Measurements from ENCODE around the gene RHBDF2. TPM values are rescaled to one million over a fixed set of nuclear protein-coding genes. Genes with fewer than 3 reads are reported as not detected.
A peak's percentile ranks its signal among the peaks of the same experiment; 100 is the strongest.
"Not testable (repeated sequence)": the region's sequence is repeated elsewhere in the genome, so short reads cannot be mapped to it uniquely, and the experiment has no call there.

Gene RHBDF2
- total RNA-seq, 1 donor from 2014 or later, result 189 TPM

DNA sequence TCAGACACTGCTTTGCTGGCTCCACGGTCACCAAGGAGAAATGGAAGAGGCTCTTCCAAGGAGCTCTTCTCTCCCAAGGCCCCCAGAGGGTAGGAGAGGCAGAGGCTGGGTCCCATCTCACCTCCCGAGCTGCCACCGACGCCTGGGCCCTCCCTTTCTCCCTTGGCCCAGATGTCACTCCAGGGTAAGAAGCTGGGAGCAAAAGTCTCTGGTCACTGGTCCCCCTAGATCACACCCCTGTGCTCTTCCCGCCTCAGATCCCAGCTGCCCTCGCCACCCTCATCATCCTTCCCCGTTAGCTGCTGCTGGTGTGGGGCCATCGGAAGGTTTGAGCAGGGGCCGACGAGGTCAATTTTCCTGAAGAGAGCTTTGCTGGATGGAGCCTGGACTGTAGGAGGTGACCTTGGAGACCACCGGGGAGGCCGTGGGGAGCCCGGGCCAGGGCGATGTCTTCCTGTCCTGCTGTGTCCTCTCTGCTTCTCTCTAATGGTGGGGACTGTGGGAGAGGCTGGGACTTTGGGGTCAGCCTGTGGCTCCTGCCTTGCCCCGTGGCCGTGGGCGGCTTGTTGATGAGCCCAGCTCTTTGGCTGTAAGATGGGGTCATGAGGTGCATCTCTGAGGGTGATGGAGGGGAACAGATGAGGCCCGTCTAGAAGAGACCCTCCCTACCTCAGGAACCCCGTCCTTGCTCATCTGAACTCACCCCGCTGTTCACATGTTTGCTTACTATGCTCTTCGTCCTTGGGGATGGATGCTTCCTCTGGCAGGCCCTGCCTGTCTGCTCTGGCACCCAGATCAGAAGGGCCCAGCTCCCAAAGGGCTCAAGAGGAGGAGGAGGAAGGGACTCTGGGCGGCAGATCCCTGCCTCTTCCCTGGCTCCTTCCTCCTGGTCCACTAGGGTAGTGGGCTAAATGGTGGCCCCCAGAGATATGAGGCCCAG is 11.4 kb upstream of the RHBDF2 start:
- TF ChIP-seq, protein P1, sequence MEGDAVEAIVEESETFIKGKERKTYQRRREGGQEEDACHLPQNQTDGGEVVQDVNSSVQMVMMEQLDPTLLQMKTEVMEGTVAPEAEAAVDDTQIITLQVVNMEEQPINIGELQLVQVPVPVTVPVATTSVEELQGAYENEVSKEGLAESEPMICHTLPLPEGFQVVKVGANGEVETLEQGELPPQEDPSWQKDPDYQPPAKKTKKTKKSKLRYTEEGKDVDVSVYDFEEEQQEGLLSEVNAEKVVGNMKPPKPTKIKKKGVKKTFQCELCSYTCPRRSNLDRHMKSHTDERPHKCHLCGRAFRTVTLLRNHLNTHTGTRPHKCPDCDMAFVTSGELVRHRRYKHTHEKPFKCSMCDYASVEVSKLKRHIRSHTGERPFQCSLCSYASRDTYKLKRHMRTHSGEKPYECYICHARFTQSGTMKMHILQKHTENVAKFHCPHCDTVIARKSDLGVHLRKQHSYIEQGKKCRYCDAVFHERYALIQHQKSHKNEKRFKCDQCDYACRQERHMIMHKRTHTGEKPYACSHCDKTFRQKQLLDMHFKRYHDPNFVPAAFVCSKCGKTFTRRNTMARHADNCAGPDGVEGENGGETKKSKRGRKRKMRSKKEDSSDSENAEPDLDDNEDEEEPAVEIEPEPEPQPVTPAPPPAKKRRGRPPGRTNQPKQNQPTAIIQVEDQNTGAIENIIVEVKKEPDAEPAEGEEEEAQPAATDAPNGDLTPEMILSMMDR (IDR thresholded peaks at IDR 0.05), result no peak

DNA sequence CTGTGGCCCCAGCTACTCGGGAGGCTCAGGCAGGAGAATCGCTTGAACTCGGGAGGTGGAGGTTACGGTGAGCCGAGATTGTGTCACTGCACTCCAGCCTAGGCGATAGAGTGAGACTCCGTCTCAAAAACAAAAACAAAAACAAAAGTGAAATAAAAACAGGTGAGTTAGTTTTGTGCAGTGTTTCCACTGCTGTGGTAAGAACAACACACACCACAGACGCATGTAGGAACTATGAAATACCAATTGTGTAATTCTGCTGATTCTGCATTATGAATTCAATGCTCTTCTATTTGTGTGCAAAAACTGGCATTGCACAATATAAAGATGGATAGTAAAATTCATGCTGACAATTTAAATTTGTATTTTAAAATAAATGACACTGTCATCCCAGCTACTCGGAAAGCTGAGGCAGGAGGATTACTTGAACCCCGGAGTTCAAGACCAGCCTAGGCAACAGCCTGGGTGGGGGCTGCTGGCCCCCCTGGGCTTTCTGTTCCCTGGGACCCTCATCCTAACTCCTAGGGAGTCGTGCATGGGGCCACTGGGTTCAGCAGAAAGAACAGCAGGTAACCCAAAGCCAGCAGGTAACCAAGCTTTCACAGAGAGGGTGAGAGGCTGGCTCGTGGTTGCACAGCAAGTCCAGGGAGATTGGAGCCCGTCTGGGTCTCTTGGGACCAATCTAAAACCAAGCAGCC is 10.6 kb upstream of the RHBDF2 start:
- Mint-ChIP-seq H3K27me3 (peaks cover 4% of the 10 kb centered on the region), H3K9me3 (no peaks in the 10 kb centered on the region), H3K4me1 (peaks cover 24% of the 10 kb centered on the region), H3K36me3 (ENCODE audit: low read depth) (no peaks in the 10 kb centered on the region), H3K27ac (no peak overlapping the region), H3K4me3 (no peak overlapping the region)
- TF ChIP-seq, protein P1 (IDR thresholded peaks at IDR 0.05), result no peak
- ChIA-PET CTCF (interaction anchor here (0.7 to 1.0 kb wide), 4 partner anchors 9 to 103 kb away, joined by 3 read pairs; no protein-coding TSS in a partner anchor), POLR2A (interaction anchor here (0.7 kb wide), 1 partner anchor 217 kb away, joined by 4 read pairs; no protein-coding TSS in a partner anchor)
- no peak for ATAC-seq (ENCODE audit: low read depth)
- no peak for DNase-seq
- intact Hi-C loops (cut with micrococcal nuclease), result loop anchor here (10.0 kb wide), 1 partner anchor 407 kb away; the partner anchor contains the start of gene EXOC7

More for the DNA sequence above, 11.4 kb upstream of the RHBDF2 start:
- H3K27ac Mint-ChIP-seq, result peak overlapping the region; percentile 47
- intact Hi-C loops (cut with micrococcal nuclease), result loop anchor here (10.0 kb wide), 1 partner anchor 408 kb away; the partner anchor contains the start of gene EXOC7
- peaks cover 23% of the 10 kb centered on the region for H3K4me1 Mint-ChIP-seq
- ChIA-PET CTCF (interaction anchor here (0.7 to 1.2 kb wide), 5 partner anchors 10 to 115 kb away, joined by 3 to 6 read pairs (median 3); no protein-coding TSS in a partner anchor), POLR2A (interaction anchor here (0.6 to 0.7 kb wide), 2 partner anchors 78 to 216 kb away, joined by 3 to 4 read pairs; no protein-coding TSS in a partner anchor)
- no peak overlapping the region for H3K4me3 Mint-ChIP-seq
- ATAC-seq (ENCODE audit: low read depth), result no peak
- H3K27me3 Mint-ChIP-seq, result peaks cover 4% of the 10 kb centered on the region
- H3K9me3 Mint-ChIP-seq, result no peaks in the 10 kb centered on the region
- no peaks in the 10 kb centered on the region for H3K36me3 Mint-ChIP-seq (ENCODE audit: low read depth)
- DNase-seq, result no peak

DNA sequence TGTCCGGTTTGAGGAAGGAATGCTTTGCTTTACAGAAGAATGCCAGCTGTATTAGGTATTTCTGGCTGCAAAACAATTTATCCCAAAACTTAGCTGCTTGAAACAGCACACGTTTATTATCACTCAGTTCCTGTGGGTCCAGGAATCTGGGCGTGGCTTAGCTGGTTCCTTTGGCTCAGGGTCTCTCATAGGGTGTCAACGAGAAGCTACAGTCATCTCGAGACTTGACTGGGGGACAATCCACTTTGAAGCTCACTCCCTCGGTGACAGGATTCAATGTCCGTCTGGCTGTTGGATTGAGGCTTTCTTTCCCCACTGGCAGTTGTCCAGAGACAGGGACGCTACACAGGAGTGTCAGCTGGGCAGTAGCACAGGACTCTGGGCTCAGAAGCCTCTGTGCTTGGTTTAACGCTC is 9.6 kb upstream of the RHBDF2 start:
- H3K27ac Mint-ChIP-seq, result no peak overlapping the region
- TF ChIP-seq, protein P1 (IDR thresholded peaks at IDR 0.05), result no peak
- no peaks in the 10 kb centered on the region for H3K36me3 Mint-ChIP-seq (ENCODE audit: low read depth)
- H3K4me1 Mint-ChIP-seq, result peaks cover 26% of the 10 kb centered on the region
- DNase-seq, result no peak
- H3K27me3 Mint-ChIP-seq, result peaks cover 4% of the 10 kb centered on the region
- CTCF ChIA-PET, result interaction anchor here (0.6 kb wide), 2 partner anchors 45 to 50 kb away, joined by 3 read pairs; no protein-coding TSS in a partner anchor
- POLR2A ChIA-PET, result interaction anchor here (0.7 kb wide), 2 partner anchors 14 to 100 kb away, joined by 3 read pairs; no protein-coding TSS in a partner anchor
- no peak overlapping the region for H3K4me3 Mint-ChIP-seq
- H3K9me3 Mint-ChIP-seq, result no peaks in the 10 kb centered on the region
- intact Hi-C loops (cut with micrococcal nuclease), result loop anchor here (10.0 kb wide), 1 partner anchor 406 kb away; the partner anchor contains the start of gene EXOC7
- ATAC-seq (ENCODE audit: low read depth), result no peak

DNA sequence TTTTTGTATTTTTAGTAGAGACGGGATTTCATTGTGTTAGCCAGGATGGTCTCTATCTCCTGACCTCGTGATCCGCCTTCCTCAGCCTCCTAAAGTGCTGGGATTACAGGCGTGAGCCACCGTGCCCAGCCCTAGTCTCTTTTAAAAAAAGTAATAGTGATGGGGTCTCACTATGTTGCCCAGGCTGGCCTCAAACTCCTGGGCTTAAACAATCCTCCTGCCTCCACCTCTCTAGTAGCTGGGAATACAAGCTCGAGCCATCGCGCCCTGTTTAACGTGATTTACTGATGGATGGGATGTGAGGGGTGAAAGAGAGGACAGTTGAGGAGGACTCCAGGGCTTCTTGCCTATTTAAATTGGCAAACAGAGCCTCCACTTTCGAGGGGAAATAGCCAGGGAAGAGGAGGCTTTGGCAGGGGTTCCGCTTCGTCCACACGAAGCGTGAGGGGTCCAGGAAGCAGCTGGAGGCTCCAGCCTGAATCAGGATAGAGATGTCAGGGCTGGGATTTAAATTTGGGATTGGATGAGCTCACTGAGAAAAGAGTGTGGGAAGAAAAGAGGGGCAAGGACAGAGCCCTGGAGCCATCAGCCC is 7.3 kb upstream of the RHBDF2 start:
- H3K4me3 Mint-ChIP-seq; H3K36me3 Mint-ChIP-seq (ENCODE audit: low read depth); H3K27me3 Mint-ChIP-seq; DNase-seq; H3K9me3 Mint-ChIP-seq; ATAC-seq (ENCODE audit: low read depth); H3K27ac Mint-ChIP-seq: not testable (repeated sequence)
- CTCF ChIA-PET, result interaction anchor here (2.0 to 11.4 kb wide), 4 partner anchors 43 to 155 kb away, joined by 4 to 129 read pairs (median 24); partner anchors contain the start of genes AANAT and PRPSAP1
- intact Hi-C loops (cut with micrococcal nuclease), result loop anchor here (5.0 kb wide), 1 partner anchor 841 kb away; the partner anchor contains the start of genes RECQL5 and SAP30BP
- POLR2A ChIA-PET, result interaction anchor here (0.7 to 21.4 kb wide), 3 partner anchors 26 to 54 kb away, joined by 3 to 769 read pairs (median 4); no protein-coding TSS in a partner anchor
- H3K4me1 Mint-ChIP-seq, result peaks cover 12% of the 10 kb centered on the region
